GM19455 (cell line): ENCODE measurements around the gene EMP1.
A peak's percentile ranks its signal among the peaks of the same experiment; 100 is the strongest.

ENCODE experiments used
- ATAC-seq: cut with Tn5 transposase; IDR thresholded peaks from one replicate; pipeline ENCODE4 v1.9.1; 2021; ENCODE audit not compliant: unreplicated experiment

EMP1 gene

DNA sequence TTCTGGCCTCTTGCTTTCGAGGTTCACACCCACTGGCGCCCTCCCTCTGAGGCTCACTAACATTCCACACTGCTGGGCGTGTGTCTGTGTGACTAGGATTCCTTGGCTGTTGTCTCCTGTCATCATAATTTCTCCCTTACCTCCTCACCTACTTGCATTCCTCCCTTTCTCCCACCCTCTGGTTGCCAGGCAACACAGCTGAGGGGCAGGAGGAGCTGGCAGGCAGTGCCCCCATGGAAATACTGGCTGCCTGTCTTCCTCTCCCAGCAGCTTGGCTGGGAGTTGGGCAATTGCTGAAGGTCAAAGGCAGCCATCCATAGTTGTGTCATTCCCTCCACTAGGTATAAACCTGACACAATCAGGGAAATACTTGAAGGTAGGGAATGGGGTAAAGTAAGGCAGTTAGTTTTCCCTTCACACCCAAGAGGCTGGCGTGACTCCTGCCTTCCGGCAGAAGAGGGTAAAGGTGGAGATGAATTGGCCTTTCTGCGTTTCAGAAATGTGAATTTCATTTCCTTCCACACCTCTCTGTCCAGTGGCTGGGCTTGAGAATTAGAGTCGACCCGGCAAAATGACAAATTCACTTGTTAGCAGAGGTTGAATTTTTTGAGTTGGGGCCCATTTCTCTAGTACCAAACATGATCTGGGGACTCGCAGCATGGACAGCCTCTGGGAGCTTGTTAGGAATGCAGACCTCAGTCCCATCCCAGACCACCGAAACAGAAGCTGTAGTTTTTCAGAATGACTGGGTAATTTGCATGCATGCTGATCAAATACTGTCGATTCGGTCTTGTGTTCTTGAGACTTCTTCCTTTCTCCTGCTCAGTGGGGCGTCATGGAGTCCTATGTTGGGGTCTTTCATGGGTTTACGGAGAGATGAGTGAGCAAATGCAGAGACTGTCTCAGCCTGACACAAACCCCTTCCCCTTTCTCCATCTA lies 24.3 kb upstream of the EMP1 start:
- ATAC-seq, result no peak

DNA sequence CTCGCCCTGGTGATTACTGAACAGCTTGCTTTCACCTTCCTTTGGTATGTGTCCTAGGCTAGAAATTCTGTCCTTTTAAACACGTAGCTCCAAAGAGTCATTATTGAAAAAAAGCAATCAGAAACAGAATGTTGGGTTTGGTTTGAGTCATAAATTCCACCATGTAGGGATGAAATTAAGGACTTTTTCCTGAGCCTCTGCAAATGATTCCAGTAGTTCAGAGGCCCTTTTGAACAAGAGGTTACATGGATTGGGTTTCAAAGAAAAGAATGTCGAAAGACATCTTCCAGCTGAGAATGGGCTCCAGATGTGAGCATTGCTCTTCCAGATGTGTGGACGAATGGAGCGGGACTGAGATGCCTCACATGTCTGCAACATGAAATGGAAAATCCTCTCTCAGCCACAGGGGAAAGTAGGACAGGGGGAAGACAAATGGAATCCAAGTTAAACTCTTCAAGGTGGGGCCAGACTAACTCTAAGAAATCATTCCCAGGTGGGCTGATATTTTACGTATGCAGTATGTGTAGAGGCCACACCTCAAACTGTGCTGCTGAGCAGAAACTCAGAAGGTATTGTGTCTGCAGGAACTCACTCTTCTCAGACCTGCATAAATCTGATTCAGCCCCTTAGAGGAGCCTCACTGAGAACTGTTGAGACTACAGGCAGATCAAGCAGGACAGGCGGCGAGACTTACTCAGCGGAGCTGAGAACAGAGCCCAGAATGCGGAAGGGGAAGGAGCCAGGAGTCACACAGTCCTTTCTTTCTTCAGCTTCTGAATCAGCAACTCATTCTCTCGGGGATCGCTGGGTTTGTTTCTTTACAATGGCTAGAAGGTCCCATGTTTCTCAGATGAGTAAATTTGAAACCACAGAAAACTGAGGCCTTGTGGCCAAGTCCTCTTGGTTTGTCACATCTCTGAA lies 23.3 kb upstream of the EMP1 start:
- peak; percentile 94 for ATAC-seq

DNA sequence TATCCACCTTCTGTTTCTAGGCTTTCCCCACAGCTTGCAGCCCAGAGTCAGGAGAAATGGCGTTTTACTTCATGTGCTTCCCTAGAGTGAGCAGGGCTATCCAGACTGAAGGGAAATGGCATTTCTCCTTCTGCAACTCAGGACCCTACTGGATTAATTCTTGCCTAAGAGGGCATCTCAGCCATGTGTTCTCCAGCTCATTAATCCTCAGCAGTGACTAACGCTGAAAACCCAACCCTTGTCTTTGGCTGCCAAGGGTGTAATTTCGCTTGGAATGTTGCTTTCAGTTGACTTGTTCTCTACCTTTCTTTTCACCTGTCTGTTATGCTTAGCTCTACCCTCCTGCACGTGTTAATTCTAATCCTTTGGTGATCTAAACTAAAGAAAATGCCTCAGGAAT lies 21.0 kb upstream of the EMP1 start:
- no peak for ATAC-seq

DNA sequence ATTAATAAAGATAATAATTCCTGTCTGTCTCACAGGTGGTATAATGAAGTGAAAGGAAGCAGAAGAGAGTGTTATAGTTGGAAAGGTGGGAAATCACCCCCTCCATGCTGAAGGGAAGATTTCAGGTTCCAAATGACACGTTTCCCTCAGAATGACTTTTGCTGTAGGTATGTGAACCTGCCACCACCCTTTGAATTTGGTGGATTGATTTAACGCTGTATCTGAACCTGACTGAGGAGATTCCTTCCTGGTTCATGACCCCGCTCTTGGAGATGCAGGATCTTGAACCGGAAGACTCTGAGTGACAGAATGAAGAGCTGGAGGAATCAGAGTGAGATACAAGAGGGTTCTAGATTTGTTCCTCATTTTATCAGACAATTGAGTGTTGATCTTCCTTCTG lies 20.3 kb upstream of the EMP1 start:
- ATAC-seq, result no peak

DNA sequence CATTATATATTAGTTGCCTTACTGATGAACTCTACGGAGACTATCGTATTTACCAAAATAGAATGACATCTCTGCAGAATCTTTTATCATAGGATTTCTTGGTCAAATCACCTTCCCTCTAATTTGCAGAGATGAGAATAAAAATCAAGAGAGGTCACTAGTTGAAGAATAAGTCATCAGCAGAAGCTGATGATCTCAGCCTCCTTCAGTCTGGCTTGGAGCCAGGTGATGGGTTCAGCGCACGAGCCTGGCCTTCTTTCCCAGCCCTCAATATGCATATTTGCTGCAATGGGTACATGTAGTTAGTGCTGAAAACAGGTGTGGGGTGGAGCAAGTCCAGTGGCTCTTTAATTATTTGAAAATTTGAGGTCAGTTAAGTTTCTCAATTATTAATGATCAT lies 19.2 kb upstream of the EMP1 start:
- ATAC-seq, result no peak

DNA sequence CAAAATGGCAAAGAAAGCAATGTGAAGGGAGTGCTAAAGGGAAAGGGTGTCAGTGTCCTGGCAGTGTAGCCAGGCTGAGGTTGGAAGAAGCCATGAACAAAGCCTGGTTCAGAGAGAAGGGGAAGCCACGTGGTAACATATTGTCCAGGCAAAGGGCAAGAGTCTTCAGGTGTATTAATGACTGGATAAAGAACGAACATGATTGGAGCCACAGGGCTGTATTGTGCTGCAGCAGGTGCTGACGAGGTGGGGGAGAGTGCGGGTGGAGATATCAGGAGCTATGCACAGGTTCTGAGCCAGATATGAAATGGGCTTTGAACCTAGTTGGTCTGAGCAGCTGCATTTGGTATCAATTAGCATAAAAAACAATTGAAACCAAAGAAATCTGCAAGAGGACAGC lies 18.6 kb upstream of the EMP1 start:
- ATAC-seq, result no peak

DNA sequence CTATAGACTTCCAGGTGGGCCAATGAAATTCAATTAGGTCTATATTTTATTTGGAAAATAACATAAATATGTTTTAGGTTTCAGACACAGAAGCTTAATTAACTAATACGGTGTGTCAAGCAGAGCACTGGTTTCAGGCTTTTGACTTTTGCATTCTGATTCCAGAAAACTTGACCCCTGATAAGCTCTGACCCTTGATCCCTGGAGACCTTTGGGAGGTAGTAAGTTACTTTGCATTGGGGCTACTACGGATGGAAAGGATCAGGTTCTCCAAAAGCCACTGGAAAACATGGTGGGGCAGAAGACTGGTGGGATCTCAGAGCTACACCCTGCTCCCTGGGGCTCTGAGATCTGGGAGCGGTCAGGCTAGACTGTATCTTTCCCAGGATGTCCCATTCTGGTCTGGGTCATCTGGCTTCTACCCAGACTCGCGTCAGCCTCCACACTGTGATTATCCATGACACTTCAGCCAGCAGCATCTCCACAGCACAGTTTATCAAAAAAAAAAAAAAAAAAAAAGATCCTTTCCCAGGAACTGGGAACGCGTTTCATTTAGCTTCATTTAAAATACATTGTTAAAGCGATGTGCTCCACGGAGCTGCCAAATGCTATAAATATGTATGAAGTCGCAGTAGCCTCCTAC lies 17.8 kb upstream of the EMP1 start:
- ATAC-seq, result no peak

DNA sequence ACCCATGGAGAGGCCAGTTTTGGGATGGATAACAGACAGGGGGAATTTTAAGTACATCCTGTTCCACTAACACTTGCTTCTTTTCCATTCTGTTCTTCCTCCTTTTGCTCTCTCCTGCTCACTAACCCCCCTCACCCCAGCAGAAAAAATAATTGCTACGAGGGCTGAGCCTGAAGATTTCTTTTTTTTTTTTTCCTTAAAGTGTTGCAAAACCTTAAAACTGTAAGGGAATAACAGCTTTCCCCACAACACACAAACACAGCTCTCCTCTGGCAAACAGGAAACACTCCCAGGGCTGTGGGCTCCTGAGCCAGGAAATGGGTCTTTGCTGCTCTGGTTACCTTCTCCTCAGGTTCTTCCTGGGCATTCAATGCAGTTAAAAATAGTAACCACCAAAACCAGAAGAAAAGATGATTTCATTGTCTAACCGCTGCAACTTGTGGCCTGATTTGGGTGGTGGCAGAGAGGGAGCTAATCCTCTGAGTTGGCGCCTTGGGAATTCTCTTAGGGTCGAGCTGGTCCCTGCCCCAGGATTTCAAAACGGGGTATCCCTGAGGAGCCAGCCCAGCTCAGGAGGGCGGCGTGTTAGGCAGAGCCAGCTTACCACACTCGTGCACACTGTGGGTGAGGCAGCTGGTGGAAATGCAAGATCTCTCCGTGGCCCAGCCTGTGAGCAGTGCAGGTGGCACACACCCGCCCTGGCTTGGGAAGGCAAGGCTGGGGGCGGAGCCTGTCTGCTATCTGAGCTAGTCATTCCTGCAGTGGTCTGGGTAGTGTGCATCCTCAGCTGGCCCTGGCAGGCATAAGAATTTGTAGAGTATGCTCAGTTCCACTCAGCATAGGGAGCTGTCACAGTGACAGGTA lies 17.1 kb upstream of the EMP1 start:
- no peak for ATAC-seq

DNA sequence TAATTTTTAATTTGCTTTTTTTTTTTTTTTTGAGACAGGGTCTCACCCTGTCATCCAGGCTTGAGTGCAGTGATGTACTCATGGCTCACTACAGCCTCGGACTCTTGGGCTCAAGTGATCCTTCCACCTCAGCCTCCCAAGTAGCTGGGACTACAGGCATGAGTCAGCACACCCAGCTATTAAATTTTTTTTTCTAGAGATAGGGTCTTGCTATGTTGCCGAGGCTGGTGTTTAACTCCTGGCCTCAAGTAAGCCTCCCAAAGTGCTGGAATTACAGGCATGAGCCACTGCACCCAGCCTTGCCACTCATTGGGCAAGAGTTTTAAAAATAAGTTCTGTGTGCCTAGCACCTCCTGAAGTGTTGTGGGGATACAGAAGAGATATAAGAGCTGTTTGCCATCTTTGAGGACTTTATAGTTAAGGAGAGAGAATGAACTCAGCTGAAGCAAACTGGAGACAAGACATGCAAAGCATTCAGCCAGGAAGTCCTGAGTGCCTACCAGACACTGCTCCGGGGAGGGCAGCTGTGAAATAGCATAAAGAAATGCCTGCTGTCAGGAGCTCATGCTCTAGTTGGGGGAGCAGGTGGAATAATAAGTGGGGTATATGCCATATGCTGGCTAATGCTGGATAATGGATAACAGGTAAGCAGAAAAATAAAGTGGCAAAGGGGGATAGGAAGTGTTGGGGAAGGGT lies 15.0 kb upstream of the EMP1 start:
- ATAC-seq, result no peak

DNA sequence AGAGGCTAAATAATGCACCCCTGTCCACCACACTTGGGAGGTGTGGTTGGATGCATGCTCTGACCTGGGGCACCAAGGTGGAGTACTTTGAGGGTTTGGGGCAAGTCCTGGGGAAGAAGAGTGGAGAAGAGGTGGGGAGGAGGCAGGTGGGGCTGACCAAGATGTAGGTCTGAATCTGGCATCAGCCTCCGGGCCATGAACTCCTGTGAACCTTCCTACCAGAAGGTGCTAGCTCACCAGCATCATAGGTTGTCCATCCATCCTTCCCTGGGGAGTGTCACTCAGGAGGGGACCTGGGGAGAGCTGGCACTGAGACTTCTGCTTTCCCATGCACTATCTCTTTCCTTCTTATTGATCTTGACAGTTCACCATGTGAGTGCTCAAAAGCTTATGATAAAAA lies 13.6 kb upstream of the EMP1 start:
- no peak for ATAC-seq

DNA sequence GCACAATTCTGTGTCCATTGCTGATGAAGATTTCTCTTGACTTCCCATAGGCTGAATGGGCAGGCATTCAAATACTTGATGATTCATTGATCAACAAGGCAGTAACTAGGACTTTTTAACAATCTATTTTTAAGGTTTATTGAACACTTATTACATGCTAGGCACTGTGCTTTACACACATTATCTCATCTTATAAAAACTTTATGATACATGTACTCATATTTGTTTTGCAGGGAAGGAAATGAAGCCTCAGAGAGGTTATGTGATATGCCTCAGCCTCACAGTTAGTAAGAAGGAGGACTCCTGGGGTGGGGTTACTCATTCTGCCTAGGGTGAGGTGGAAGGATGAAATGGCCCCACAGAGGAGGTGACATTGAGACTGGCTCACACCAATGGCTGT lies 12.9 kb upstream of the EMP1 start:
- ATAC-seq, result no peak

DNA sequence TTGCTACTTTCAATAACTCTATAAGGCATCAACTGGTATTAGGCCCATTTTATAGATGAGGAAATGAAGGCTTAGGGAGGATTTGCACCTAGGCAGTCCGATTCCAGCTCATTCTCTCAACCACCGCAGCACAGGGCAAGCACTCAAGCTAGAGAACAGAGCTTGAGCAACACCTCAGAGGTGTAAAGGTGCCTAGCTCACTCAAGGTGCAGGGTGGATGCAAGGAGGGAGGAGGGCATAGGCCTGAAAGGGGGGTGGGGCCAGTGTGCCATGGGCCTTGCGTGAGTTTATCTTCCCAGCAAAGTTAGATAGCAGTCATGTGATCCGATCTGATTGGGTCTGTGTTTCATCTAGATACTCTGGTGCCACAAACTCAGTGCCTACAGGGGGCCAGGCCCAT lies 10.2 kb upstream of the EMP1 start:
- ATAC-seq, result no peak

DNA sequence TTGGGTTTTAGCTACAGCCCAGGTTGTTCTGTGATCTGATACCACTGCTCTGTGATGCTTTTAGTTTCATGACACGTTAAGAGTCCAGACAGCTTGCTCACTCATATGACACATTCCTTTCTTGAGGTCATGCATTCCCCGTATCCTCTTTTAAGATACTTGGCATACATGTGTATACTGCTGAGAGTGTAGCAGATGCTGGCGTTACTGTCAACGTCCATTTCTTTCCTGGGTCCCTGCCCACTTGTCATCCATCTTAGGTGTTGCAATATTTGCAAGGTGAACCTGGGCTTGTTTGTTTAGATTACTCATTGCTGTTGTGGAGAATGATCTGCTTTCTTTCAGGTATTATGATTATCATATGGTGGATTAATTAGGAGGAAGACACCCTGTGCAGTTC lies 9.1 kb upstream of the EMP1 start:
- ATAC-seq, result no peak

DNA sequence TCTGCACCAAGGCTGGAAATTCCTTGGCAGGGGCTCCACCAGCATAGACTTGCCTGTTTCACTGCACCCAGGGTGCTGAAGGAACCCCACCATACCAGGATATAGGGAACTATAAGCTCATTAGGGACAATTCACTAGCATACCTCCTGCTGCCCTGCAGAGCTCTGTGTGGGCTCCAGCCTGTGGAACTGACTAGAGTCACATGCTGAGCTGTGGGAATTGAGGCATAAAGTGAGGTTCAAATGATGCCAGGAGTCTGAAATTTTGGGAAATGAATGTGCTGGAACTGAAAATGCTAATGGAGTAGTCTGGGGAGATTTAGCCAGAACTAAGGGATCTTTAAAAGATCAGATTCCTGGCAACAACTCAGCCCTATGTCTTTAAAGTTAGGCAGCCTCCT lies 7.3 kb upstream of the EMP1 start:
- no peak for ATAC-seq

DNA sequence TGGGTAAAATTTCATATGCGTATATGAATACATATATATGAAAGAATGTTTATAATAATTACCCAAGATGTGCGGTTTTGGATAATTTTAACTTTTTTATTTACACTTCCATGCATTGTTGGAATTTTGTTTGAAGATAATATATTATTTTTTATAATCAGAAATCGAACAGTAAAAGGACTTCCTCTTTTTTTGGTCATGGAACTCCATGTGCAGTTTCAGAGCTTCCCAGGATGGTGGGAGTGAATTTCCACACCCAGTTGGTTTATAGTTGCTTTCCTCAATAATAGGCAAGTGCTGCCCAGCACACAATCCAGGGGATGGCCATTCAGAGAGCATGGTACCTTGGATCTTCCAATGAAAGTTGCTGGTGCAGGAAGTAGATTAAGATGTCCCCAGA lies 6.3 kb upstream of the EMP1 start:
- ATAC-seq, result no peak

DNA sequence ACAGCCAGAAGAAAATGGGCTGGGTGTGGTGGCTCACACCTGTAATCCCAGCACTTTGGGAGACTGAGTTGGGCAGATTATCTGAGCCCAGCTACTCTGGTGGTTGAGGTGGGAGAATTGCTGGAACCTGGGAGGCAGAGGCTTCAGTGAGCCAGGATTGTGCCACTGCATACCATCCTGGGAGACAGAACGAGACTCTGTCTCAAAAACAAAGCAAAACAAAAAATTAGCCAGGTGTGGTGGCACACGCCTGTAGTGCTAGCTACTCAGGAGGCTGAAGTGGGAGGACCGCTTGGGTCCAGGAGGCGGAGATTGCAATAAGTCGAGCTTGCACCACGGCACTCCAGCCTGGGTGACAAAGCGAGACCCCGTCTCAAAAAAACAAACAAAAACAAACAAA lies 3.8 kb upstream of the EMP1 start:
- no peak for ATAC-seq

DNA sequence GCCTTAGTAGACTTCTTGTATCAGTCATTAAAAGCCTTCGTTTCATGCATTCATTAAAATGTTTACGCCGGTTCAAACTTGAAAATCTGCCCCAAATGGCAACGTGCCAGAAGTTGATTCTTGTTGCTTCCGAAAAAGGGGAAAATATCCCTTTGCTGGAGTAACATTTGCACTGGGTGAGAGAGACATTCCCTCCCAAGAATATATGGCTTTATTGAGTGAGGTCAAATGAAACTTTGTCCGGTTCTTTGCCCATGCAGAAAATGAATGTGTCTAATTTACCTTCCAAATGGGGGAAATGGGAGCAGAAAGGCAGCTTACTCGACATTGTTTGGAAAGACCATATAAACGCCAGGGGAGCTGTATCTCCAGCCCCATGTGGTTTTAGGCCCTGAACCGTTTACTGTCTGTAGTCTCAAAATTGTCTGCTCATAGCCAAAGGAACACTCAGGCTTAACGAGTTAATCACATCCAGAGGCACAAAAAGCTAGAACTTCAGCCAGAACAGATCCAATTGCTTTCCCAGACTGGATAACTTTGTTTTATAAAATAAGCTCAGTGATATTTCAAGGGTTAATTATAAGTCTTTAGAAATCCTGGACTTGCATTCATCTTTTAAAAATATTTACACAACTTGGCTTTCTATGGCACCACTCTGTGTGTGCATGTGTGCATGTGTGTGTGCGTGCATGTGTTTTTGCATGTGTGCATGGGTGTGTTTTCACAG lies 2.9 kb upstream of the EMP1 start:
- ATAC-seq, result no peak

DNA sequence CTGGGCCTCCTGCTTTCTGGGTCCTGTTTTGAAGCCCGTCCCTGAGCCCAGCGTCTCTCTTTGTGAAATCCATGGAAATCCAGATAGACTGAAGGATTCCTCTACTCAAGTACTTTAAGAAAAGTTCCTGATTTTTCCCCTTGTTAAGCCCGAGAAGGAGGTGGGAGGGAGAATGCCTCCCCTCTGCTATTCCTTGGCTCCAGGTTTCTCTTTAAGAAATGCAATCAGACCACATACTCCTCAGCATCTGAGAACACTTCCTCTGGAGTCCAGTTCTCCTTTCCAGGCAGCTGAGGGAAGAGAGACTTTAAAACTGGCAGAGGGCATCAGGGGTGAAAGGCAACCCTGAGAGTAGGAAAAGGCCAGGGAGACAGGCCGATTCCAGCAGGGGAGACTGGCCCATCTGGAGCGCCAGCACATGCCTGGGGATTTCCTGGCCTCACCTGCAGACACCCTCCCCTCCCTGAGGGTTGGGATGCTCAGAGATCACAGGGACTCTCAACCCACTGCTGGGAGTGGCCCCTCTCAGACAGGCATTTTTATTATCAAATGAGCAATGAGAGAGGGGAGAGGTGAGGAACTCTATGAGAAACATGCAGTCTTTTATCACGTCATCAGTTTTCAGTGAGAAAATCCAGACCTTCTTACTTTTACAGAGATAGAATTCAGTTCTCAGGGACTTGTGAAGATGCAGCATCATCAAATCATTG lies 2.0 kb upstream of the EMP1 start:
- ATAC-seq, result no peak

DNA sequence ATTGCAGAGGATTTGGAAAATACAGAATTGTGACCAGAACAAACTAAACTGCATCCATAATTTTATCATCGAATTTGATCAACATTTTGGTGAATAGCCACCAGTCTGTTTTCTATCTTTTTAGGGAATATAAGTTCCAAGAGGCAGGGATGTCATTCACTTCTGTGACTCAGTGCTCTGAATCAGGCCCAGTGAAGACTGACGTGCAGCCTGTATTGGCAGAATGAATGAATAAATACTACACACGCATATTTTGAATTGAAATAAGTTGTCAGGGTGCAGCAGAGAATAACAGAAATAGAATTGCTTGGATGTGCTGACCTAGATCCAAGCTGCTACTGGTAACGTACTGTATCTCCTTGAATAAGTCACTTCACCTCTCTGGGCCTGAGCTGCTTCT lies 1.3 kb upstream of the EMP1 start:
- no peak for ATAC-seq
